Aorta (tissue), 5 donors: ENCODE measurements around the gene EIF4G3. TPM values are rescaled to one million over a fixed set of nuclear protein-coding genes. Genes with fewer than 3 reads are reported as not detected.
"Not testable (repeated sequence)": the region's sequence is repeated elsewhere in the genome, so short reads cannot be mapped to it uniquely, and the experiment has no call there.

Experiments
- ATAC-seq: fragments of 200-7000 bp; cut with Tn5 transposase; one replicate; pipeline ENCODE4 v1.9.1; 2022; ENCODE audit warnings: moderate library complexity; ENCODE audit not compliant: low FRiP score
- DNase-seq, 2 donors: peaks; one replicate each; pipeline ENCODE4 v3.0.0-alpha.2; 2020
- H3K27ac ChIP-seq, 2 donors: one replicate each; pipeline ENCODE4 v1.5.1; 2013; ENCODE audit warnings: low read length in 2 of 2, mild to moderate bottlenecking in 2 of 2, moderate library complexity in 2 of 2, control low read depth in 1 of 2, inconsistent platforms in 1 of 2, low read depth in 1 of 2
- H3K27me3 ChIP-seq, 2 donors: one replicate each; pipeline ENCODE4 v1.6.1; 2013; ENCODE audit warnings: control low read depth in 1 of 2, low read length in 1 of 2, mild to moderate bottlenecking in 1 of 2, moderate library complexity in 1 of 2; ENCODE audit not compliant: insufficient read depth in 2 of 2, control insufficient read depth in 1 of 2
- H3K36me3 ChIP-seq, 2 donors: one replicate each; pipeline ENCODE4 v1.6.1; 2013; ENCODE audit warnings: control low read depth in 1 of 2, low read length in 1 of 2, mild to moderate bottlenecking in 1 of 2; ENCODE audit not compliant: insufficient read depth in 2 of 2, control insufficient read depth in 1 of 2
- H3K4me1 ChIP-seq, 2 donors: one replicate each; pipeline ENCODE4 v1.6.1; 2013; ENCODE audit warnings: low read length in 2 of 2, control low read depth in 1 of 2, mild to moderate bottlenecking in 1 of 2, moderate library complexity in 1 of 2; ENCODE audit not compliant: insufficient read depth in 2 of 2, control insufficient read depth in 1 of 2
- H3K4me3 ChIP-seq, 2 donors: one replicate each; pipeline ENCODE4 v1.5.1; 2013; ENCODE audit warnings: low read length in 2 of 2, control low read depth in 1 of 2, mild to moderate bottlenecking in 1 of 2
- H3K9me3 ChIP-seq: one replicate; pipeline ENCODE4 v1.6.1; 2013; ENCODE audit warnings: mild to moderate bottlenecking, low read length; ENCODE audit not compliant: control insufficient read depth
- WGBS, 2 donors: extraction: QIAGEN DNeasy Blood & Tissue Kit; methylation state at CpG; one replicate each; pipeline ENCODE4 v1.1.7; 2013; 5-methylcytosine and 5-hydroxymethylcytosine counted together
- intact Hi-C, 2 donors: fragments of 100-400 bp; cut with DNase I; formaldehyde crosslinking; loops; one replicate each; pipeline versions ENCODE4 v1.14.2 to v1.15.0; 2022
- polyA plus RNA-seq, 2 donors: library from polyadenylated mRNA; stranded (reverse); fragments of 200-250 nt; gene quantifications; one replicate each; pipeline ENCODE4 v1.2.3, GENCODE V29; 2013
- total RNA-seq, 2 donors: library from RNA; stranded (reverse); fragmentation: NEBNext Ultra II Directional; extraction: Animal tissue kit (Norgen Biotek cat#: 25700); gene quantifications; one replicate each; pipeline ENCODE4 v1.2.1, GENCODE V29; 2021
- donor health status: healthy with polysubstance abuse.
- donor health status: Bipolar disorder and iron deficiency.
- donor health status: DM: no; HTN: no; CAD: no.
- donor health status: DM: no; HTN: no; CAD: no.
- donor health status: DM: yes; HTN: yes; CAD: no.

EIF4G3 gene
- total and polyA plus RNA-seq, 4 donors, result 7.3 to 84.4 (median 37.3) TPM

DNA sequence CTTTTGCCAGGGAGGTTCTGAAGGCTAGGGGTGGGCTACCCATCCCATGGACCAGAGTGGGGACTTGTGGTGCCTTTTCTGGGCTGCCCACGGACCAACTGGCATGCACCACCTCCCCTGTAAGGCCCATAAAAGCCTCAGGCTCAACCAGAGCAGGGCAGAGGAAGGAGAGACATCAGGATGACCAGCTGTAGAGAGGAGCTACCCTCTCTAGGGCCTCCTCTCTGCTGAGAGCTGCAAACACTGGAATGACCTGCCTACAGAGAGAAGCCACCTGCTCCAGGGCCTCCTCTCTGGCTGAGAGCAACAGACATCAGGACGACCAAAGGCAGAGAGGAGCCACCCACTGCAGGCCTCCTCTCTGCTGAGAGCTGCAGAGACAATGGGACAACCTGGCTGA is 140.9 kb downstream of the EIF4G3 start:
- ATAC-seq (no peak), DNase-seq (no peak)
- intact Hi-C loops, result no loop called here
- Histone ChIP-seq H3K27me3 (no peaks in the 10 kb centered on the region), H3K27ac (no peak overlapping the region), H3K4me1 (no peaks in the 10 kb centered on the region), H3K36me3 (no peaks in the 10 kb centered on the region), H3K4me3 (no peak overlapping the region), H3K9me3 (no peaks in the 10 kb centered on the region)
- WGBS, 2 donors, result 50 to 71% methylated on average over 2 of the region's 2 CpGs

DNA sequence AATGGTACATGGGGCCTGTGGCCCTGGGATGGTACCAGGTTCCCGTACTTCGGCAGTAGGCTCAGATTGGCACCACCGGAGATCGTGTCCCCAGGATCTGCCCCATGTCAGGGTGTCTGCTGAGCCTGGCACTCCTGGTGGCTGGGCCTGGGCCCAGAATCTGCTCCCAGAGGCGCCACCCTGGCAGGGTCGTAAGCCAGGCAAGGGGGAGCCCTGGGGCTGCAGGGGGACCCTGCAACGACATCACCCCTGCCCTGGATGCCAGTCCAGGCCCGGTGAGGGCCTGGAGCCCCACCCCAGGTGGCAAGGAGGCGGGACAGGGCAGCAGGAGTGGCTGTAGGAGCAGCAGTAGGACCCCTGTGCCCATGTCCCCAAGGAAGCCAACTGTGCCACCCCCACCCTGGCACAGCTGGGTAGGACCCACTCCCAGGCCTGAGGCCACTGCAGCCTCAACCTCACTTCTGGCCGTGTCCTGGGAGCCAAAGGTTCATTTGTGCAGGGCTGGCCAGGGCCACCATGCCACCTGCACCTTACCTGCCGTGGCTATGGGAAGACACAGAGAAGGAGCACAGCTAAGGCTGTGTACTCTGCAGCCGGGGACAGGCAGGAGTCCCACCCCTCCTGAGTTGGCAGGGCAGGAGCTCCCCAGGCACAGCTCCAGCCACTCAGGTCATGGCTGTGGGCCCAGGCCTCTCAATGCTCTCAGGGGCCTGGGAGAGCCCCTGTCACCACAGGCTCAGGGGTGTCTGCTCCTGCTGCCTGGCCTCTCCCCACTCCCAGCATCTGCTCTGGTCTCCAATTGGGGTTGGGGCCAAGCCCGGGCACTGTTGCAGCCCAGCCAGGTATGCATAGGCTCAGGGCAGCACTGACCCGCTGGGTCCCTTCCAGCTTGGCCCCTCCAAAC is 141.7 kb downstream of the EIF4G3 start:
- Histone ChIP-seq H3K36me3 (no peaks in the 10 kb centered on the region), H3K27me3 (no peaks in the 10 kb centered on the region), H3K4me3 (no peak overlapping the region), H3K9me3 (no peaks in the 10 kb centered on the region), H3K27ac (no peak overlapping the region), H3K4me1 (no peaks in the 10 kb centered on the region)
- DNase-seq (no peak), ATAC-seq (no peak)
- WGBS, 2 donors, result 58% methylated on average over 14 of the region's 14 CpGs
- intact Hi-C loops, result no loop called here

DNA sequence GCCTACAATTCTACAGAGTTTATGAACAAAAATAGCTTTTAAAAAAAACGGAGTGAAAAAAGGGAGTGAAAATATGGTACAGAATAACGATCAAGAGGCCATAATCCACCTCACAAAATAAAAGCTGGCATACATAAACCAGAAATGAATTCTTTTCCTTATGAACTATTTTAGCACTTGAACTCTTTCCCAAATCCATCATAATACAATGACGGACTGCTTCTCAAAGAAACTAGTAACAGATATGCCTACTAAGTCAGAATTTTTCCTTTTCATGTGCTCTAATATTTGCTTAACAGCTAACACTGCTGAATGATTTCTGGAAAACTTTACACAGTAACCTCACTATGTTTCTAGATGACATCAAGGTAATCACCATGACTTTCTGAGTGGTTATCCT is 144.0 kb downstream of the EIF4G3 start:
- WGBS, 2 donors, result 4 to 12% methylated on average over 3 of the region's 3 CpGs
- intact Hi-C loops, result no loop called here
- Histone ChIP-seq H3K36me3 (no peaks in the 10 kb centered on the region), H3K27me3 (no peaks in the 10 kb centered on the region), H3K4me1 (no peaks in the 10 kb centered on the region), H3K4me3 (no peak overlapping the region), H3K27ac (no peak overlapping the region), H3K9me3 (no peaks in the 10 kb centered on the region)
- no peak for DNase-seq
- no peak for ATAC-seq

DNA sequence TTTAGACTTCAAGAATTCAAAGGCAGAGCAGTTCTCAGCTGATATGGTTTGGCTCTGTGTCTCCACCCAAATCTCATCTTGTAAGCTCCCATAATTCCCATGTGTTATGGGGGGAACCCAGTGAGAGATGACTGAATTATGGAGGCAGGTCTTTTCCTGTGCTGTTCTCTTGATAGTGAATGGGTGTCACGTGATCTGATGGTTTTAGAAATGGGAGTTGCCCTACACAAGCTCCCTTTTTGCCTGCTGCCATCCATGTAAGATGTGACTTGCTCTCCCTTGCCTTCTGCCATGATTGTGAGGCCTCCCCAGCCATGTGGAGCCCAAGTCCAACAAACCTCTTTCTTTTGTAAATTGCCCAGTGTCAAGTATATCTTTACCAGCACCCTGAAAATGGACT is 146.5 kb downstream of the EIF4G3 start:
- 88 to 92% methylated on average over 1 of the region's 1 CpG for WGBS, 2 donors
- Histone ChIP-seq H3K27ac (no peak overlapping the region), H3K36me3 (no peaks in the 10 kb centered on the region), H3K9me3 (no peaks in the 10 kb centered on the region), H3K27me3 (no peaks in the 10 kb centered on the region), H3K4me1 (no peaks in the 10 kb centered on the region), H3K4me3 (no peak overlapping the region)
- DNase-seq, result no peak
- no peak for ATAC-seq
- intact Hi-C loops, result no loop called here

DNA sequence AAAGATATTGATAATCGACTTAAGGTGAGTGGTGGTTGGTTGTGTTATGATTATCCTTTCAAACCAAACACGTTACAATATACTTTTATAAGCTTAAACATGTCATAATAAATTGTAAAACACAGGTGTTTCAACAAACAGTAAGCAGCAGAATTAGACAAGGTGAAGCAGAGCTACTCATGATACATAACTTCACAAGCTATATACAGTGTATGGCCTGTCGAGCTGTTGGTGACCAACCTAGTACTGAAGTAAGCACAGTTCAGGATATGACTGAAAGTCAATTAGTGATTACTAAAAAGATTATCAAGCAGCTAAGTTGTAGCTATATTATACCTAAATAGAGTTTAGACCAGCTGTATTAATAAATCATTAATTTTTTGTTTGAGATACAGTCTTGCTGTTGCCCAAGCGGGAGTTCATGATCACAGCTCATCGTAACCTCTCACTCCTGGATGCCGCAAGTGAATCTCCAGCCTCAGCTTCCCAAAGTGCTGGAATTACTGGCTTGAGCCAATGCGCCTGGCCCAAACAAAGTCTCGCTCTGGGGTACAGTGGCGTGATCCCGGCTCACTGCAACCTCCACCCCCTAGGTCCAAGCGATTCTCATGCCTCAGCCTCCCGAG is 148.1 kb downstream of the EIF4G3 start:
- no peaks in the 10 kb centered on the region for H3K36me3 ChIP-seq
- no peak for ATAC-seq
- H3K27me3 ChIP-seq, result no peaks in the 10 kb centered on the region
- no peaks in the 10 kb centered on the region for H3K4me1 ChIP-seq
- no peaks in the 10 kb centered on the region for H3K9me3 ChIP-seq
- WGBS, 2 donors, result 97% methylated on average over 12 of the region's 12 CpGs
- intact Hi-C loops, result no loop called here
- DNase-seq, result no peak
- H3K4me3 ChIP-seq, result no peak overlapping the region
- H3K27ac ChIP-seq, result no peak overlapping the region

DNA sequence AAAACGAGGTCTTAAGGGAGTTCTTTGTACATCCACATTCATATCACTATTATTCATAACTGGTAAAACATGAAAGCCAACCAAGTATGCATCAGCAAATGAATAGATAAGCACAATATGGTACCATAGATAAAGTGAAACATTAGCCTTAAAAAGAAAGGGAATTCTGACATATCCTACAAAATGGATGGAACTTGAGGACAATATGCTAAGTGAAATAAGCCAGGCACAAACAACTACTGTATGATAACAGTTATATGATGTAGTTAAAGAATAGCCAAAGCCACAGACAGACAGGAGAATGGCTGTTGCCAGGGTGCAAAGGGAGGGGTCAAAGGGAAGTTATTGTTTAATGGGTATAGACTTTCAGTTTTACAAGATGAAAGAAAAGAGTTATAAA is 148.9 kb downstream of the EIF4G3 start:
- no peak for DNase-seq
- intact Hi-C loops, result no loop called here
- Histone ChIP-seq H3K9me3 (no peaks in the 10 kb centered on the region), H3K4me3 (no peak overlapping the region), H3K36me3 (no peaks in the 10 kb centered on the region), H3K4me1 (no peaks in the 10 kb centered on the region), H3K27me3 (no peaks in the 10 kb centered on the region), H3K27ac (no peak overlapping the region)
- WGBS, 2 donors, result 62 to 83% methylated on average over 1 of the region's 1 CpG
- no peak for ATAC-seq

DNA sequence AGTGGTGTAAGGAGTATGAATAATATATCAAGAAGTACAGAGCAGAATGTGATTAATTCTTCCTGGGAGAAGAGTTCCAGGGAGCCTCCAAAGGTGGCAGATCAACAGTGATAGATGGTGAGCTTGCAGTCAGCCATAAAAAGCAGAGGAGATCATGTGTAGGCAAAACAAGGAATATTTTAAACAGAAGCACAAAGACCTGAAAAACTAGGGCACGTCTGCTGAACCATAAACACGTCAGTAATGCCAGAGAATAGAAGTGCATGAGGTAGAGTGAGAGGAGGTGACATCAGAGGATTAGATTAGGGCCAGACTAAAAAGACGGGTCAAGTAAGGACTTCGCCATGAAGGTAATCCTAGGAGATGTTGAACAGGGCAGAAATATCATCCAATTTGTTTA is 151.8 kb downstream of the EIF4G3 start:
- 91 to 96% methylated on average over 4 of the region's 4 CpGs for WGBS, 2 donors
- DNase-seq (no peak), ATAC-seq (no peak)
- Histone ChIP-seq H3K4me1 (no peaks in the 10 kb centered on the region), H3K9me3 (no peaks in the 10 kb centered on the region), H3K27ac (no peak overlapping the region), H3K27me3 (no peaks in the 10 kb centered on the region), H3K4me3 (no peak overlapping the region), H3K36me3 (no peaks in the 10 kb centered on the region)
- intact Hi-C loops, result loop anchor here in 1 of 2 donors (5.0 kb wide), 1 partner anchor 238 kb away; the partner anchor contains the start of gene HP1BP3

DNA sequence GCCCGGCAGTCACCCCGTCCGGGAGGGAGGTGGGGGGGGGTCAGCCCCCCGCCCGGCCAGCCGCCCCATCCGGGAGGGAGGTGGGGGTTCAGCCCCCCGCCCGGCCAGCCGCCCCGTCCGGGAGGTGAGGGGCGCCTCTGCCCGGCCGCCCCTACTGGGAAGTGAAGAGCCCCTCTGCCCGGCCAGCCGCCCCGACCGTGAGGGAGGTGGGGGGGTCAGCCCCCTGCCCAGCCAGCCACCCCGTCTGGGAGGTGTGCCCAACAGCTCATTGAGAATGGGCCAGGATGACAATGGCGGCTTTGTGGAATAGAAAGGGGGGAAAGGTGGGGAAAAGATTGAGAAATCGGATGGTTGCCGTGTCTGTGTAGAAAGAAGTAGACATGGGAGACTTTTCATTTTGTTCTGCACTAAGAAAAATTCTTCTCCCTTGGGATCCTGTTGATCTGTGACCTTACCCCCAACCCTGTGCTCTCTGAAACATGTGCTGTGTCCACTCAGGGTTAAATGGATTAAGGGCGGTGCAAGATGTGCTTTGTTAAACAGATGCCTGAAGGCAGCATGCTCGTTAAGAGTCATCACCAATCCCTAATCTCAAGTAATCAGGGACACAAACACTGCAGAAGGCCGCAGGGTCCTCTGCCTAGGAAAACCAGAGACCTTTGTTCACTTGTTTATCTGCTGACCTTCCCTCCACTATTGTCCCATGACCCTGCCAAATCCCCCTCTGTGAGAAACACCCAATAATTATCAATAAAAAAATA is 152.4 kb downstream of the EIF4G3 start:
- ATAC-seq, H3K4me3 ChIP-seq, H3K36me3 ChIP-seq, H3K9me3 ChIP-seq, H3K4me1 ChIP-seq, H3K27ac ChIP-seq, H3K27me3 ChIP-seq, DNase-seq: not testable (repeated sequence)
- 93 to 96% methylated on average over 10 to 25 of the region's 26 CpGs for WGBS, 2 donors
- intact Hi-C loops, result loop anchor here in 1 of 2 donors (5.0 kb wide), 1 partner anchor 237 kb away; the partner anchor contains the start of gene HP1BP3
